ENCODE measurements around the gene ATP10D.
"Not testable (repeated sequence)": the region's sequence is repeated elsewhere in the genome, so short reads cannot be mapped to it uniquely, and the experiment has no call there.

The ATP10D gene

GRCh38 chr4:47534772-47535171 is 49.7 kb downstream of the ATP10D start:
- DNase-seq, result no peak

DNA sequence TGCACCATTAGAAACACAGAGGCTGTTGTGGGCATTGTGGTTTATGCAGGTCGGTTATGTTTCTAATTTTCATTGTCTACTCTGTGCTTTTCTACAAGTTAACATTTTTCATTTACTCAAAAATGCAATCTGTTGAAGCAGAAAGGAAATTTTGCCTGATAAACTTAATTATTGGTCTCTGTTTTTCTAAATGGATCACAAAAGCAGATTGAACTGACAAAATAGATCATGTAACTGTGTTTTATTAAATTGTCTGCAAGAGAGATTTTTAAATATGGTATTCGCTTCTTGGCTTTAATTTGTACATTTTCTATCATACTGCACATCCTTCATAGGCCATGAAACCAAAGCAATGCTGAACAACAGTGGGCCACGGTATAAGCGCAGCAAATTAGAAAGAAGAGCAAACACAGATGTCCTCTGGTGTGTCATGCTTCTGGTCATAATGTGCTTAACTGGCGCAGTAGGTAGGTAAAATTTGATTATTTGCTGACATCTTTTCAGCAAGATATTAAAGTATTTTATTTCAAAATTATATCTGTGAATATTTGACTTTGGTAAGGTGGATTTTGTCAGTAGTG is 50.6 kb downstream of the ATP10D start:
- no peak for DNase-seq

- DNase-seq, result no peak
Measured at GRCh38 chr4:47536966-47537365, 51.9 kb downstream of the ATP10D start.

- DNase-seq, result no peak
Measured at GRCh38 chr4:47538111-47538824, 53.2 kb downstream of the ATP10D start.

- DNase-seq, result no peak
Measured at GRCh38 chr4:47538825-47539154, 53.7 kb downstream of the ATP10D start.

GRCh38 chr4:47542640-47543039 is 57.6 kb downstream of the ATP10D start:
- DNase-seq, result not testable (repeated sequence)

GRCh38 chr4:47543331-47543730 is 58.3 kb downstream of the ATP10D start:
- DNase-seq, result no peak

- DNase-seq, result not testable (repeated sequence)
Measured at GRCh38 chr4:47550357-47550756, 65.3 kb downstream of the ATP10D start.

- DNase-seq, result no peak
Measured at GRCh38 chr4:47550899-47551548, 65.9 kb downstream of the ATP10D start.

GRCh38 chr4:47551682-47552081 is 66.6 kb downstream of the ATP10D start:
- DNase-seq, result no peak

DNA sequence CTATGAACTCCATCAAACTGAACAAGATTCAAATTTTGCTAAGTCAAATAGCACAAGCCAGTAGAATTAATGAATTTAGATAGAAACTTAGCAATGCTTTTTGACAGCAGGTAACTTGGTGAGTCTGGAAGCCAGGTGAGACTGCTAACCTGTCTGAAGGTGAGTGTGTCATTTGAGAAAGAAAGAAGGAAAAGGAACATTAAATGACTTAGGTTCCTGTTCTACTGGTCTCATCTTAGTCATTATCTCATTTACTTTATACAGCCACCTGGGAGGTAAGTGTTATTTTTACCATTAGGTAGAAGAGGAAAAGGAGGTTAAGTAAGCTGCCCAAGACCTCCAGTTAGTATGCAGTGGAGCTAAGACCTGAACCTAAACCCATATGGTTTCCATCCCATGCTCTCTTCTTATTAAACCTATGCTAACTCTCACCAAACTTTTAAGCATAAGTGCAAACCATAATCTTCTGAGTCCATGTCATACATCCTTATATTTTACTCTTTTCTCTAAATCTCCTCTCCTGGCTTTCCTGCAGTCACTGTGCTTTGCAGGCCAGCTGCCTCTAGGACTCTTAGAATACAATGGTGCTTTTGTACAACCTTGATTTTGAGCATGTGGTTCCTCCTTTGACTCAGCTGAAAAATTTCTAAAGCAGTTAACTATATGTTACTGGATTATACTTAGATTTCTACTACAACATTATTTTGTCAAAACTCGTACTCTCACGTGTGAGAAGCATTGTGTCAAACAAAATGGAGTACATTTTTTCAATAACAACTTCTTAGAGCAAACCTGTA is 68.5 kb downstream of the ATP10D start:
- DNase-seq, result no peak

DNA sequence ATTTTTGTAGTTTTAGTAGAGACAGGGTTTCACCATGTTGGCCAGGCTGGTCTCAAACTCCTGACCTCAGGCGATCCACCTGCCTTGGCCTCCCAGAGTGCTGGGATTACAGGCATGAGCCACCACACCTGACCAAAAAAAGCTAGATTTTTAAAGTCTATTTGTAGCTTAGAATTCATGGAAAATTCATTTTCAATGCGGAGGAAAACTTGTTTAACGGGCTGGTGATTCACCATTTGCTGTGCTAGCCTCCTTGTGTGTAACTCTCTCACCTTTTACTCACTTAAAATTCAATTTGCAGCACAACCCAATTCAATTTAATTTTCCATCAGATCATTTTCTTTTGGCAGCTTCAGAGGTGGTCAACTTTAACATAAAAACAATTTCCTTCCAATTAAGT is 70.8 kb downstream of the ATP10D start:
- not testable (repeated sequence) for DNase-seq

GRCh38 chr4:47557255-47557654 is 72.2 kb downstream of the ATP10D start:
- DNase-seq, result no peak

GRCh38 chr4:47560682-47561081 is 75.6 kb downstream of the ATP10D start:
- DNase-seq, result no peak

- DNase-seq, result no peak
Measured at GRCh38 chr4:47561331-47561730, 76.3 kb downstream of the ATP10D start.

- no peak for DNase-seq
Measured at GRCh38 chr4:47562297-47562696, 77.2 kb downstream of the ATP10D start.

DNA sequence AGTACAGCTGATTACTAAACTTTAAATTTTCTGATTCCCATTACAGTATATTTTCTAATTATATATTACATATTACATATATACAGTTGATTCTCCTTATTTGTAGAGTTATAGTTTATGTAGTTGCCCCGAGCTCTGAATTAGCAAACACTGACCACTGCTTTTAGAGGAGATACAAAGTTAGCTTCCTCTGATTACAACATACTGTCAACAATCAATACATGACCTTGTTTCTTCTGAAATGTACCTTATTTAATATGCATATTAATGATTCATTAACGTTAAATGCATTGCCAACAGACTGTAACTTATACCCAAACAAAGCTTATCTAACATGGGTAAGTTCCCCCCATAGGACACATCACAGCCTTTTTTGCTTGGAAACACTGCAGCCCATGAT is 81.5 kb downstream of the ATP10D start:
- DNase-seq, result no peak

GRCh38 chr4:47566969-47567368 is 81.9 kb downstream of the ATP10D start:
- no peak for DNase-seq

DNA sequence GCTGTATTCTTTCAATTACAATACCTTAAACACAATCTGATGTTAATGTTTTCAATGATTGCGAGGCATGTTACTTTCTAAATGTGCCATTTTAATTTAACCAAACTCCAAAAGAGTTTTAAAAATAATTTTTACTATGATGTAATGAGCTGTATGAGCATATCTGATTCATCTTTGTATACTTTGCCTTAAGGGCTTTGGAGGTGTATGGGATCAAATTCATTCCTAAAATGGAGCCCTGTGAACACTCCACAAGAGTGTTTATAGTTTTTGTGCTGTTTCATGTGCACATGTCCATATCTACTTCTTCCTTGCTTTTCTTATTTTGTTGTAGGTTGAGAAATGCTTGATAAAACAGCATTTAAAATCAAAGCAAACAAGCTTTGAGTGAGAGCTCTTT is 82.4 kb downstream of the ATP10D start:
- DNase-seq, result no peak

DNA sequence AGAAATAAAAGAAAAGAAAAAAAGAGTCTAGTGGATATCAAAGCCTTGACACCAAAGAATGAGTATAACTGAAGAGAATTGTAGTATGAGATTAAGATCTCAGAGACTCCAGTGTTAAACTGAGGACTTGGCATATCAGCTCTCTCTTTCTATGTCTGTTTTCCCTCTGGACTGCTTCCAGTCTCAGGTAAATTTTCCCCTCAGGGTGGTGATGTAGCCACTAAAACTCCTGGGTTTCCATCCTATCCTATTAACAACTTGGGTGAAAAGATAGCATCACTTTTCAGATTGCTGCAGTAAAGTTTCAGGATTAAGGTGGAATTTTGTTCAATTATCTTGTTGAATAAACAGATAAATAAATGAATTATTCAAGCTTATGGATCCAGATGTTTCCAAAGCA is 85.7 kb downstream of the ATP10D start:
- no peak for DNase-seq

- DNase-seq, result no peak
Measured at GRCh38 chr4:47572981-47573380, 87.9 kb downstream of the ATP10D start.

Measured in amygdala (tissue), 56 donors.